Osteoblast (primary cell): Measurements from ENCODE around the gene XIRP2. TPM values are rescaled to one million over a fixed set of nuclear protein-coding genes. Genes with fewer than 3 reads are reported as not detected.

ENCODE experiments used
- DNase-seq: peaks from one replicate; pipeline ENCODE4 v3.0.0; 2011; ENCODE audit warnings: low spot score, mixed read lengths; ENCODE audit not compliant: insufficient read length; ENCODE audit errors: missing footprints
- H2AFZ ChIP-seq: 2 replicates; pipeline ENCODE4 v1.6.0; 2011; ENCODE audit warnings: mild to moderate bottlenecking, low read length
- H3K27ac ChIP-seq: 2 replicates; pipeline ENCODE4 v1.5.1; 2011; ENCODE audit warnings: mild to moderate bottlenecking, low read depth, low read length, moderate library complexity
- H3K27me3 ChIP-seq: 2 replicates; pipeline ENCODE4 v1.6.0; 2012; ENCODE audit warnings: mild to moderate bottlenecking, control low read depth, inconsistent platforms, low read length, moderate library complexity; ENCODE audit not compliant: insufficient read depth
- H3K36me3 ChIP-seq: 2 replicates; pipeline ENCODE4 v1.5.1; 2011; ENCODE audit warnings: mild to moderate bottlenecking, low read length, control low read depth, moderate library complexity; ENCODE audit not compliant: insufficient read depth
- H3K4me1 ChIP-seq: 2 replicates; pipeline ENCODE4 v1.5.1; 2011; ENCODE audit warnings: mild to moderate bottlenecking, low read length, control low read depth, moderate library complexity; ENCODE audit not compliant: insufficient read depth
- H3K4me2 ChIP-seq: 2 replicates; pipeline ENCODE4 v1.6.0; 2011; ENCODE audit warnings: mild to moderate bottlenecking, low read length; ENCODE audit not compliant: insufficient read depth
- H3K4me3 ChIP-seq: fragments of 200-600 bp; sonication (generic); 3 replicates; pipeline ENCODE4 v1.5.1; 2012; ENCODE audit warnings: mild to moderate bottlenecking, low read length, inconsistent platforms; ENCODE audit not compliant: insufficient read depth
- H3K79me2 ChIP-seq: 2 replicates; pipeline ENCODE4 v1.6.0; 2012; ENCODE audit warnings: mild to moderate bottlenecking, low read length, control low read depth, inconsistent platforms; ENCODE audit not compliant: insufficient read depth
- H3K9me3 ChIP-seq: 2 replicates; pipeline ENCODE4 v1.5.1; 2011; ENCODE audit warnings: low read depth, low read length, control low read depth
- H4K20me1 ChIP-seq: 2 replicates; pipeline ENCODE4 v1.6.0; 2012; ENCODE audit warnings: mild to moderate bottlenecking, low read length, control low read depth; ENCODE audit not compliant: insufficient read depth
- CTCF ChIP-seq: IDR thresholded peaks from 2 replicates; pipeline ENCODE4 v1.5.1; 2011; ENCODE audit warnings: mild to moderate bottlenecking, low read depth, low read length, moderate library complexity; ENCODE audit errors: extremely low read depth
- total RNA-seq: library from RNA; depleted of rRNA; stranded (reverse); fragments of >200 nt; gene quantifications from 2 replicates; pipeline ENCODE4 v1.2.3, GENCODE V29; 2012

XIRP2 gene
- total RNA-seq, 1 donor, result not detected

DNA sequence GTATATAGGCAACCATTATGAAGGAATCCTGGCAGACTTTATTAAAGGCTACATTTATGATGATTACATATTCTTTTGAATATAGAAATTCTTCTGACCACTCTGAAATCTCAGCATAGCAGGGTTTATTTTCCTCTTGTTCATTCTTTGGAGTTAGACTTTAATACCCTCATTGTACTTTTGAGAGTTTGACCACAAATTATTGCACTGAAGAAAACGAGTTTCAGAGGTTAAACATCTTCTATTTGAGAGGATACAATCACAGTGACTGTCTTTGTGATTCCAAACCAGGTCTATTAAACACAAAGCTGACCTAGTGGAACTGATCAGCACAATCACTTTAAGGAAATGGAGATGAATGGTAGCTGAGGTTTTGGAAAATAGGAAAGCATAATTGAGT is 71.3 kb downstream of the XIRP2 start:
- Histone ChIP-seq H4K20me1 (no peaks in the 10 kb centered on the region), H3K27ac (no peak overlapping the region), H3K4me3 (no peak overlapping the region), H3K36me3 (no peaks in the 10 kb centered on the region), H3K27me3 (no peaks in the 10 kb centered on the region), H3K4me2 (no peak overlapping the region), H3K79me2 (no peaks in the 10 kb centered on the region), H2AFZ (no peak overlapping the region), H3K4me1 (no peaks in the 10 kb centered on the region), H3K9me3 (no peaks in the 10 kb centered on the region)
- no peak for TF ChIP-seq CTCF
- DNase-seq, result no peak

DNA sequence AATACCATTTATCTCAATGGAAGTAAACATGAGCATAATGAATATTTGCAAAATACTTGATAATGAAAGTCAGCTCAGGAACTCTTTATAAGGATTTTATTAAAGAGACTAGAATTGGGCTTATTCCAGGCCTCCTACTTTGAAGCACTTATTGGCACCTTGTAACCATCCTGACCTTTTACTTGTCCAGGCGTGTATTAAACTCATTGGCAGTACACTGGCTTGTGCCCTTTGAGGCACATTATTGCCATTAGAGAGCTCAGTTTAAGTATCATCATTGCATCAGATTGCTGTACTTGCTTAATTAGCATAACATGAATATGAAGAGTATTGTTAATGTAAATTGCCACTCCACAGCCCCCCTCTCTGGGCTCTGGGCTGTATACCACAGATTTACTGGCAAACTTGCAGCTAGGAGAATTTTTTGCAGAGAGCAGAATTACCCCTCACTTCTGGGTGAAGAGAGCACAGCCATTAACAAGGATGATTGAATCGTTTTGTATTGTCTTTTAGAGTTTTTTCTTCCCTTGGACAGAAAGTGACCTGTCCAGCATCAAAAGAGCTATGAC is 72.5 kb downstream of the XIRP2 start:
- Histone ChIP-seq H3K9me3 (no peaks in the 10 kb centered on the region), H3K4me2 (no peak overlapping the region), H3K27ac (no peak overlapping the region), H3K4me3 (no peak overlapping the region), H2AFZ (no peak overlapping the region), H3K36me3 (no peaks in the 10 kb centered on the region), H3K4me1 (no peaks in the 10 kb centered on the region), H4K20me1 (no peaks in the 10 kb centered on the region), H3K79me2 (no peaks in the 10 kb centered on the region), H3K27me3 (no peaks in the 10 kb centered on the region)
- no peak for TF ChIP-seq CTCF
- no peak for DNase-seq

DNA sequence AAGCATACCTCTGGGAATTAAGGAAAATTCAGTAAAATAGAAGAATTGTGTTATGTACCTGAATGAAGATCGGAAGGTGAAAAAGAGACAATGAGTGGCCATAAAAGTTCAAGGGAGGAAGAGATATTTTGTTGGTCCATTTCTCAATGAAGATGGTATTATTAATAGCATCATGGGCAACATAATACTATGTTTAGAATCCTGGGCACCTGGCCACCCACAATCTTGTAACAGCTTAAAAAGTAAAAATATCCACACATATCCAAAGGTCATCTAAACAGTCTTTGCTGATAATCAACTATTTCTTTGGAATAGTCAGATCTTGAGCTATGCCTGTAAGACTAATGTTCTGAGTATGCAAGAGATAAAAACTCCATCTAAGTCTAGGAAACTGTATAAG is 73.7 kb downstream of the XIRP2 start:
- no peak for TF ChIP-seq CTCF
- no peak for DNase-seq
- Histone ChIP-seq H3K4me3 (no peak overlapping the region), H3K9me3 (no peaks in the 10 kb centered on the region), H2AFZ (no peak overlapping the region), H3K4me2 (no peak overlapping the region), H4K20me1 (no peaks in the 10 kb centered on the region), H3K36me3 (no peaks in the 10 kb centered on the region), H3K27ac (no peak overlapping the region), H3K79me2 (no peaks in the 10 kb centered on the region), H3K4me1 (no peaks in the 10 kb centered on the region), H3K27me3 (no peaks in the 10 kb centered on the region)

DNA sequence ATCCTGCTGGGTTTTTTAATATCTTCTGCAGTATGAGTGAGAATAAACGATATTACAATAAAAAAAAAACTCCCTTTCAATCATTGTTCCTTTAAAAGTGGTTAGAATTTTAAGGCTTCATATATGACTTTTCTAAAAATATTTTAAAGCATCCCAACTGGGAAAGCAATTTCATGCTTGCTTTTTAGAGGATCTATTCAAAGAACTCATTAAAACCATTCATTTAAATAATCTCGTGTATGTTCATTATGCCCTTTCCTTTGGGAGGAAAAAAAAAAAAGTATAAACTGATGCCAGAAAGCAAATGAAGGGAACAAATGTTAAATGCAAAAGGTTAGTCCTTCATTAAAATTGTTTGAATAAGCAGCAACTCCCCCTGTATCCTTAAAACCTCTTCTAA is 81.2 kb downstream of the XIRP2 start:
- Histone ChIP-seq H3K9me3 (no peaks in the 10 kb centered on the region), H3K4me2 (no peak overlapping the region), H3K36me3 (no peaks in the 10 kb centered on the region), H3K4me1 (no peaks in the 10 kb centered on the region), H3K27ac (no peak overlapping the region), H2AFZ (no peak overlapping the region), H3K79me2 (no peaks in the 10 kb centered on the region), H3K4me3 (no peak overlapping the region), H3K27me3 (no peaks in the 10 kb centered on the region), H4K20me1 (no peaks in the 10 kb centered on the region)
- DNase-seq, result no peak
- TF ChIP-seq CTCF, result no peak
